Immature natural killer cell (primary cell): Measurements from ENCODE around the gene METTL5. TPM values are rescaled to one million over a fixed set of nuclear protein-coding genes. Genes with fewer than 3 reads are reported as not detected.

ENCODE experiments used
- DNase-seq, 3 donors: peaks; one replicate each; pipeline ENCODE4 v3.0.0; 2022; ENCODE audit warnings: mixed read lengths in 1 of 3
- H3K27ac Mint-ChIP-seq, 6 donors: one replicate each; pipeline ENCODE4 v1.8.0; 2020; ENCODE audit warnings: mixed read lengths in 6 of 6, mild to moderate bottlenecking in 5 of 6, inconsistent platforms in 4 of 6, moderate library complexity in 3 of 6
- H3K27me3 Mint-ChIP-seq, 3 donors: one replicate each; pipeline ENCODE4 v1.8.0; 2020 to 2021; ENCODE audit warnings: low read depth in 3 of 3, mild to moderate bottlenecking in 3 of 3, mixed read lengths in 3 of 3, moderate library complexity in 3 of 3, inconsistent platforms in 1 of 3
- H3K36me3 Mint-ChIP-seq, 3 donors: one replicate each; pipeline ENCODE4 v1.8.0; 2020; ENCODE audit warnings: mixed read lengths in 3 of 3, inconsistent platforms in 2 of 3, mild to moderate bottlenecking in 2 of 3
- H3K4me1 Mint-ChIP-seq, 2 donors: one replicate each; pipeline ENCODE4 v1.8.0; 2020; ENCODE audit warnings: inconsistent platforms in 2 of 2, mild to moderate bottlenecking in 2 of 2, mixed read lengths in 2 of 2, moderate library complexity in 1 of 2
- H3K4me3 Mint-ChIP-seq, 5 donors: one replicate each; pipeline ENCODE4 v1.8.0; 2020; ENCODE audit warnings: mild to moderate bottlenecking in 5 of 5, mixed read lengths in 5 of 5, inconsistent platforms in 3 of 5, moderate library complexity in 3 of 5
- H3K9me3 Mint-ChIP-seq, 6 donors: one replicate each; pipeline ENCODE4 v1.8.0; 2020; ENCODE audit warnings: mild to moderate bottlenecking in 6 of 6, mixed read lengths in 6 of 6, inconsistent platforms in 4 of 6, moderate library complexity in 3 of 6
- polyA plus RNA-seq, 3 donors: library from polyadenylated mRNA; unstranded; fragments of 300-500 nt; fragmentation: Illumina TruSeq; gene quantifications; one replicate each; pipeline ENCODE4 v1.2.3, GENCODE V29; 2021

Gene METTL5
- polyA plus RNA-seq, 3 donors from 2014 or later = 78.5 to 147 (median 97.5) TPM

GRCh38 chr2:169761970-169762292 lies 62.8 kb downstream of the METTL5 start:
- H3K27me3 Mint-ChIP-seq = peaks cover 2 to 3% (median 3%) of the 10 kb centered on the region in 3 donors
- peak overlapping the region in 3 of 6 donors; percentile 3 to 39 (median 15) for H3K27ac Mint-ChIP-seq
- peak in 1 of 3 donors; percentile 37 for DNase-seq
- no peaks in the 10 kb centered on the region for H3K9me3 Mint-ChIP-seq
- H3K36me3 Mint-ChIP-seq = no peaks in the 10 kb centered on the region
- H3K4me3 Mint-ChIP-seq = peak overlapping the region in 4 of 5 donors; percentile 10 to 39 (median 27)
- H3K4me1 Mint-ChIP-seq = peaks cover 18 to 22% of the 10 kb centered on the region in 2 donors

Other genes starting within 250 kb of the METTL5 start
- gene PPIG, start 240.6 kb downstream of the METTL5 start, polyA plus RNA-seq = 10 to 100 TPM; 27.9 to 70.7 (median 34.9) TPM
- not detected for gene CFAP210, start 130.5 kb downstream of the METTL5 start, polyA plus RNA-seq
- gene PHOSPHO2, start 130.4 kb downstream of the METTL5 start, polyA plus RNA-seq = 1 to 10 TPM; 2.5 to 4.5 (median 2.7) TPM
- 1 to 10 TPM; 1.3 to 2.6 (median 2.5) TPM for gene KLHL23, start 91.1 kb downstream of the METTL5 start, polyA plus RNA-seq
- 100 to 1,000 TPM in 1 of 3 donors, 10 to 100 TPM in 2; 67.1 to 115 (median 73.1) TPM for gene SSB, start 26.0 kb downstream of the METTL5 start, polyA plus RNA-seq
- gene UBR3, start 2.5 kb upstream of the METTL5 start, polyA plus RNA-seq = 10 to 100 TPM in 1 of 3 donors, 1 to 10 TPM in 2; 3.8 to 11.5 (median 5.1) TPM